ENCODE measurements around the gene FOXC1.

DNA sequence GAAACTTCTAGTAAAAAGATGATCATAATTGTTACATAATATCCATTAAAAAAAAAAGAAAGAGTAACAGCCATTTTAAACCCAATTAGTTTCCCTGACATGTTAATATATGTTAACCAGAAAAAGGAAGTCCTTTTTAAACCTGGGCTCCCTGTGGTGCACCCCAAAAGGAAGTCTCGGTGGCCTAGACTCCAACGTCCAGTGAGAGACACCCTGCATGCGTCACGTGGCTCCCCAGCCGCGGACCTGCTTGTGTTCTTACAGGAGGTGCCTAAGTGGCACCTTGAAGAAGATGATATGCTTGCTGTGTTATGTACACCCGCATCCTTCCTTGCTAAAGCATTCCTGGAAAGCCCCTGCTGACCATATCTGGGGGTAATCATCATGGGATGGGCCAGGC, 50.1 kb downstream of the FOXC1 start:
- TF ChIP-seq, protein P1, sequence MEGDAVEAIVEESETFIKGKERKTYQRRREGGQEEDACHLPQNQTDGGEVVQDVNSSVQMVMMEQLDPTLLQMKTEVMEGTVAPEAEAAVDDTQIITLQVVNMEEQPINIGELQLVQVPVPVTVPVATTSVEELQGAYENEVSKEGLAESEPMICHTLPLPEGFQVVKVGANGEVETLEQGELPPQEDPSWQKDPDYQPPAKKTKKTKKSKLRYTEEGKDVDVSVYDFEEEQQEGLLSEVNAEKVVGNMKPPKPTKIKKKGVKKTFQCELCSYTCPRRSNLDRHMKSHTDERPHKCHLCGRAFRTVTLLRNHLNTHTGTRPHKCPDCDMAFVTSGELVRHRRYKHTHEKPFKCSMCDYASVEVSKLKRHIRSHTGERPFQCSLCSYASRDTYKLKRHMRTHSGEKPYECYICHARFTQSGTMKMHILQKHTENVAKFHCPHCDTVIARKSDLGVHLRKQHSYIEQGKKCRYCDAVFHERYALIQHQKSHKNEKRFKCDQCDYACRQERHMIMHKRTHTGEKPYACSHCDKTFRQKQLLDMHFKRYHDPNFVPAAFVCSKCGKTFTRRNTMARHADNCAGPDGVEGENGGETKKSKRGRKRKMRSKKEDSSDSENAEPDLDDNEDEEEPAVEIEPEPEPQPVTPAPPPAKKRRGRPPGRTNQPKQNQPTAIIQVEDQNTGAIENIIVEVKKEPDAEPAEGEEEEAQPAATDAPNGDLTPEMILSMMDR (IDR thresholded peaks at IDR 0.05; ENCODE audit: low read depth, low read length, missing input control): no peak
- TF ChIP-seq, protein P2, sequence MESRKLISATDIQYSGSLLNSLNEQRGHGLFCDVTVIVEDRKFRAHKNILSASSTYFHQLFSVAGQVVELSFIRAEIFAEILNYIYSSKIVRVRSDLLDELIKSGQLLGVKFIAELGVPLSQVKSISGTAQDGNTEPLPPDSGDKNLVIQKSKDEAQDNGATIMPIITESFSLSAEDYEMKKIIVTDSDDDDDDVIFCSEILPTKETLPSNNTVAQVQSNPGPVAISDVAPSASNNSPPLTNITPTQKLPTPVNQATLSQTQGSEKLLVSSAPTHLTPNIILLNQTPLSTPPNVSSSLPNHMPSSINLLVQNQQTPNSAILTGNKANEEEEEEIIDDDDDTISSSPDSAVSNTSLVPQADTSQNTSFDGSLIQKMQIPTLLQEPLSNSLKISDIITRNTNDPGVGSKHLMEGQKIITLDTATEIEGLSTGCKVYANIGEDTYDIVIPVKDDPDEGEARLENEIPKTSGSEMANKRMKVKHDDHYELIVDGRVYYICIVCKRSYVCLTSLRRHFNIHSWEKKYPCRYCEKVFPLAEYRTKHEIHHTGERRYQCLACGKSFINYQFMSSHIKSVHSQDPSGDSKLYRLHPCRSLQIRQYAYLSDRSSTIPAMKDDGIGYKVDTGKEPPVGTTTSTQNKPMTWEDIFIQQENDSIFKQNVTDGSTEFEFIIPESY (IDR thresholded peaks at IDR 0.05): no peak
- TF ChIP-seq, protein P3, sequence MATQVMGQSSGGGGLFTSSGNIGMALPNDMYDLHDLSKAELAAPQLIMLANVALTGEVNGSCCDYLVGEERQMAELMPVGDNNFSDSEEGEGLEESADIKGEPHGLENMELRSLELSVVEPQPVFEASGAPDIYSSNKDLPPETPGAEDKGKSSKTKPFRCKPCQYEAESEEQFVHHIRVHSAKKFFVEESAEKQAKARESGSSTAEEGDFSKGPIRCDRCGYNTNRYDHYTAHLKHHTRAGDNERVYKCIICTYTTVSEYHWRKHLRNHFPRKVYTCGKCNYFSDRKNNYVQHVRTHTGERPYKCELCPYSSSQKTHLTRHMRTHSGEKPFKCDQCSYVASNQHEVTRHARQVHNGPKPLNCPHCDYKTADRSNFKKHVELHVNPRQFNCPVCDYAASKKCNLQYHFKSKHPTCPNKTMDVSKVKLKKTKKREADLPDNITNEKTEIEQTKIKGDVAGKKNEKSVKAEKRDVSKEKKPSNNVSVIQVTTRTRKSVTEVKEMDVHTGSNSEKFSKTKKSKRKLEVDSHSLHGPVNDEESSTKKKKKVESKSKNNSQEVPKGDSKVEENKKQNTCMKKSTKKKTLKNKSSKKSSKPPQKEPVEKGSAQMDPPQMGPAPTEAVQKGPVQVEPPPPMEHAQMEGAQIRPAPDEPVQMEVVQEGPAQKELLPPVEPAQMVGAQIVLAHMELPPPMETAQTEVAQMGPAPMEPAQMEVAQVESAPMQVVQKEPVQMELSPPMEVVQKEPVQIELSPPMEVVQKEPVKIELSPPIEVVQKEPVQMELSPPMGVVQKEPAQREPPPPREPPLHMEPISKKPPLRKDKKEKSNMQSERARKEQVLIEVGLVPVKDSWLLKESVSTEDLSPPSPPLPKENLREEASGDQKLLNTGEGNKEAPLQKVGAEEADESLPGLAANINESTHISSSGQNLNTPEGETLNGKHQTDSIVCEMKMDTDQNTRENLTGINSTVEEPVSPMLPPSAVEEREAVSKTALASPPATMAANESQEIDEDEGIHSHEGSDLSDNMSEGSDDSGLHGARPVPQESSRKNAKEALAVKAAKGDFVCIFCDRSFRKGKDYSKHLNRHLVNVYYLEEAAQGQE (IDR thresholded peaks at IDR 0.05): no peak
- TF ChIP-seq RAD21 (IDR thresholded peaks at IDR 0.05): no peak
